H1 (cell line): ENCODE data around the gene ALK.

Experiments used
- BCL11A ChIP-seq, 2 experiments: IDR thresholded peaks; one replicate each; pipeline ENCODE4 v1.6.1; 2011; ENCODE audit warnings: low read depth in 2 of 2, low read length in 2 of 2, mild to moderate bottlenecking in 2 of 2
- EP300 ChIP-seq, 2 experiments: IDR thresholded peaks; 1 replicate in 1 of 2; 2 replicates in 1 of 2; pipeline ENCODE4 v1.6.1; 2011 to 2012; ENCODE audit warnings: low read depth in 2 of 2, low read length in 2 of 2, mild to moderate bottlenecking in 2 of 2, borderline replicate concordance in 1 of 2, inconsistent platforms in 1 of 2, moderate library complexity in 1 of 2

DNA sequence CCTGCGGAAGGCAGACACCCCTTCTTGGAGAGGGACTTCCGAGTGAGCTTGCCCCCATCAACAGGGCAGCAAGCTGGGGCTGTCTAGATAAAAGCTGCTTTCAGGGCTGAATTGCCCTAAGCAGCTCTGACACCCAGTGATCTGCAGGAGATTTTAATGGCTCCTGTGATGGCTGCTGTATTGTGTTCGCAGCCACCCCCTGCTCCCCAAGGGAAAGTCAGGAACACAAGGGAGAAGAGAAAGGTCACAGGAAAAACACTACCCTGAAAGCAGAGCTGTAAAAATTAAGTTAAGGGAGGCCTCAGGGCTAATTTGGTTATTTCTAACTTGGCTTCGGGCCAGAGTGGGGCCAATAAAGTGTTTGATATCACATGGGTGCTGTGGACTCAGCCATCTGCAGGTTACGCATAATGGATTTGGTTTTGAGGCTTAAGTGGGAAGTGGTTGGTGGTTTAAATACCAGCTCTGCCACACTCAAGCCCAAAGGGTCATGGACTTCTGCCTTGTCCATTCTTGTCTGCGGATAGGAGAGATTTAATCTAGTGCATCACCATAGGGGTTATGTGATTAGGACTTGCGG, 658.6 kb downstream of the ALK start:
- TF ChIP-seq EP300 (IDR thresholded peaks at IDR 0.05; ENCODE audit: borderline replicate concordance in 1 of 2, low read depth in 2 of 2, low read length in 2 of 2): no peak
- TF ChIP-seq BCL11A (IDR thresholded peaks at IDR 0.05; ENCODE audit: low read depth in 2 of 2, low read length in 2 of 2): no peak
